22Rv1 (cell line): ENCODE measurements around the gene GLT6D1.

Experiments used
- ZFX ChIP-seq: fragments of 450-650 bp; IDR thresholded peaks from 2 replicates; pipeline ENCODE4 v1.6.1; 2017; ENCODE audit warnings: antibody characterized with exemption, borderline replicate concordance
- TF ChIP-seq, protein P1 (sequence below): fragments of 450-650 bp; IDR thresholded peaks from 2 replicates; pipeline ENCODE4 v1.5.1; 2017; ENCODE audit warnings: mild to moderate bottlenecking

DNA sequence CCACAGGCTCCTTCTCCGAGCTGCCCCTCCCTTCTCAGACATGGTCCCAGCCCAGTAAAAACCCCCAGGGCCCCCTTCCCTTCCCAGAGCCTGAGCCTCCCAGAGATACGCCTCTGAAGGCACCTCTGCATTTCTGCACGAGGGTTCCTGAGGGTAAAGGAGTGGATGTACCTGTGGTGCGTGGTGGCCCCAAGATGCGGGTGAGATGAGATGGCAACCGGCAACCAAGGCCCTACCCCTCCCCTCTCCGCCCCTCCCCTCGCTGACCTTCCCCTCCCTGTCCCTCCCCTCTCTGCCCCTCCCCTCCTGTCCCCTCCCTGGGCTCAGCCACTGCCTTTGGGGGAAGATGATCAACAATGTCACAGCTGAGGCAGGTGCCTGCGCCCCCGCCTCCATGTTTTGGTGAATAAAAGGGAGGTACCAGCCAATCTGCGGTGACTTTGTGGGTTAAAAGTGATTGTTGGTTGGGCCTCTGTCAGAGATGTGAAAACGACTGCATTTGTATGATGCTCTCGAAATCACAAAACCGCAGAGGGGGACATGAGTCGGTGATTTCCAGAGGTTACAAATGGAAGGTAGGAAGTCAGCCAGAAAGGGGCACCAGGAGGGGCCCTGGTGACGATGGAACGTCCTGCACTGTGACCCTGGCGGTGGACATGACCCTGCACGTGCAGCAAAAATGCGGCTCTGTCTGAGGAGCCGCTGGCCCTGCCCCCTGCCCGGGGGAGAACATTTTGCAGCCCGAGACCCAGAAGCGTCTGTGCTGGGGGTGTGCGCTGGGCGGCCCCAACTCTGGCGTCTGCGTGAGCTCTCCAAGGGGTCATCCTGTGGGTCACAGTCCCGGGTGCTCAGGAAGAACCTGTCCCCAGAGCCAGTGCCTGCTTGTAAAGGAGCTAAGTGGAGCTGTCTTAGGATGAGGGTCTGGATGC lies 27.5 kb upstream of the GLT6D1 start:
- no peak for TF ChIP-seq ZFX
- TF ChIP-seq, protein P1, sequence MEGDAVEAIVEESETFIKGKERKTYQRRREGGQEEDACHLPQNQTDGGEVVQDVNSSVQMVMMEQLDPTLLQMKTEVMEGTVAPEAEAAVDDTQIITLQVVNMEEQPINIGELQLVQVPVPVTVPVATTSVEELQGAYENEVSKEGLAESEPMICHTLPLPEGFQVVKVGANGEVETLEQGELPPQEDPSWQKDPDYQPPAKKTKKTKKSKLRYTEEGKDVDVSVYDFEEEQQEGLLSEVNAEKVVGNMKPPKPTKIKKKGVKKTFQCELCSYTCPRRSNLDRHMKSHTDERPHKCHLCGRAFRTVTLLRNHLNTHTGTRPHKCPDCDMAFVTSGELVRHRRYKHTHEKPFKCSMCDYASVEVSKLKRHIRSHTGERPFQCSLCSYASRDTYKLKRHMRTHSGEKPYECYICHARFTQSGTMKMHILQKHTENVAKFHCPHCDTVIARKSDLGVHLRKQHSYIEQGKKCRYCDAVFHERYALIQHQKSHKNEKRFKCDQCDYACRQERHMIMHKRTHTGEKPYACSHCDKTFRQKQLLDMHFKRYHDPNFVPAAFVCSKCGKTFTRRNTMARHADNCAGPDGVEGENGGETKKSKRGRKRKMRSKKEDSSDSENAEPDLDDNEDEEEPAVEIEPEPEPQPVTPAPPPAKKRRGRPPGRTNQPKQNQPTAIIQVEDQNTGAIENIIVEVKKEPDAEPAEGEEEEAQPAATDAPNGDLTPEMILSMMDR: no peak
